ENCODE data around the gene ZNF436.
"Not testable (repeated sequence)": the region's sequence is repeated elsewhere in the genome, so short reads cannot be mapped to it uniquely, and the experiment has no call there.

ZNF436 gene

DNA sequence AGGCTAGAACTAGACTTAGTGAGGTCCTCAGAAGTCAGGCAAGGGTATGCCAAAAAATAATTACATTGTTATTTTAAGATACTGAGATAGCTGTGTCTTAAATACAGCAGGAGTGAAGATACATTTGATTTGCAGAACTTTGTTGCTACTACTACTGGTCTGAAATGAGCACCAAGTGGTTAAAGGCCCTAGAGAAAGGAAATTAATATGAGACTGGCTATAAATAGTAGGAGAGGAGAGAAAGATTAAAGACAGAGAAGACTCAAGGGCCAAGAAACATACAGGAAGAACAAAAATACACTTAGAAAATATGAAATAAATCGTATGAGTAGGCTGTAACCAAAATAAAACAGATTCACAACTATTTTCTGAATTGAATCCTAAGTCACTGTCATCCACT is 46.9 kb downstream of the ZNF436 start:
- no peak overlapping the region for H3K4me3 ChIP-seq (ENCODE audit: low read length)
- H3K9ac ChIP-seq (ENCODE audit: low read length) = no peak overlapping the region
- H3K27me3 ChIP-seq (ENCODE audit: control insufficient read depth, insufficient read depth, low read length) = no peaks in the 10 kb centered on the region
- no peaks in the 10 kb centered on the region for H3K4me1 ChIP-seq (ENCODE audit: control insufficient read depth, insufficient read depth, low read length)
- peaks cover 9% of the 10 kb centered on the region for H3K36me3 ChIP-seq (ENCODE audit: control insufficient read depth, insufficient read depth, low read length)
- no peaks in the 10 kb centered on the region for H3K9me3 ChIP-seq (ENCODE audit: control insufficient read depth, low read length)

DNA sequence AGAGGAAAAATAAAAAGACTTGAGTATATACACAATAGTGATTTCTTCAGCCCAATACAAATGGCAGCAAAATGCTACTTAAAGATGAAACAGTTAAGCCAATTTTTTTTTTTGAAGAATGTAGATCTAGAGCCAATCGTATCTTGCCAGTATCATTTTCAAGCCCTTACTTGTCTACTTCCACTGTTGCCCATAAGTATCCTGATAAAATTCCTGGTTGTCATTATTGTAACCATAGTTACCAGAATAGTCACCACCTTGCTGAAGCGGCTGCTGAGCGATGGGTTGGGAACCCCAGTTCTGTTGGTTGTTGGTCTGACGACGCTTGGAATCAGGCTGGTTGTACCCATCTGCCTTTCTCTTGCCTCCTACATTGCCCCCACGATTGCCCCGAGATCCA is 59.4 kb downstream of the ZNF436 start:
- H3K9me3 ChIP-seq (ENCODE audit: control insufficient read depth, low read length); H3K4me1 ChIP-seq (ENCODE audit: control insufficient read depth, insufficient read depth, low read length); H3K9ac ChIP-seq (ENCODE audit: low read length); H3K4me3 ChIP-seq (ENCODE audit: low read length); H3K36me3 ChIP-seq (ENCODE audit: control insufficient read depth, insufficient read depth, low read length); H3K27me3 ChIP-seq (ENCODE audit: control insufficient read depth, insufficient read depth, low read length): not testable (repeated sequence)

Measured in mucosa of stomach (tissue), 1 donor.